Superior temporal gyrus (tissue), 1 donor: ENCODE results near the gene AMACR.
A peak's percentile ranks its signal among the peaks of the same experiment; 100 is the strongest.

Experiments used
- DNase-seq: peaks from one replicate; pipeline ENCODE4 v3.0.0-alpha.2; 2016; ENCODE audit errors: extremely low spot score

Gene AMACR

GRCh38 chr5:34007201-34007620 lies 639 bp downstream of the AMACR start:
- DNase-seq = peak; percentile 65

GRCh38 chr5:34005681-34006080 lies 2.2 kb downstream of the AMACR start:
- DNase-seq = no peak

DNA sequence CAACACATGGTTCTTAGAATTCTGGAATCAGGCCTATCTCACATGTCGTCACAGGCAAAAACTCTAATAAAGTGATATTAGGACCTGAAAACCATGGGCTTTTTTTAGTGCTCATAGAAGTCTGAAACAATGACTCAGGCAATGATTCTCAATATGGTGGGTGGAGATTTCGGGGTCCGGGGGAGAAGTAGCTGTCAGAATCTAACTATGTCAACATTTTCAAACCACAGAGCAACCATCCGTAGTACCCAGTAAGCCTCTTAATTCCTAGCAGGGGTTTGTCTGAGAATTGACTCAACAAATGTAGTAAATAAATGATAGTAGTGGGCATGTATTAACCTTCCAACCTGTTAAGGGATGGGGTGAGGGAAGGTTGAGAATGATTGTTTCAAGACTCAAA lies 2.6 kb downstream of the AMACR start:
- no peak for DNase-seq

DNA sequence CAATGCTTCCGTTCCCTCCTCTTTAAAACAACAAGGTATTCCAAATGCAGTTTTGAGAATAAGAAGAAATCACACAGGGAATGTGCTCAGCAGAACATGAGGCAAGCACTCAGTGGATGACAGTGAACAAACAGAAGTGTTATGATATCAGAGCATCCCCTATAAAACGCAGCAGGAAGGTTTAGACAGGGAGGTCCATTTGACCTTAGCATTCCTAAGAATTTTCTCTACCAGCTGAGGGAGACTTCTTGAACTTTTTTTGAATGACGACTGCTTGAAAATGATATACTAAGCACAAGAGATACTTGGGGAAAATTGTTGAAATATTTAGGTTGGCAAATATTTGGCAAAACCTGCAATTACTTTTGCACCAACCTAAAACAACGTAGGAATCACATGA lies 3.9 kb downstream of the AMACR start:
- no peak for DNase-seq

GRCh38 chr5:34002629-34003328 lies 5.1 kb downstream of the AMACR start:
- no peak for DNase-seq

- peak; percentile 76 for DNase-seq
These were observed 6.5 kb downstream of the AMACR start for GRCh38 chr5:34001241-34001841.

DNA sequence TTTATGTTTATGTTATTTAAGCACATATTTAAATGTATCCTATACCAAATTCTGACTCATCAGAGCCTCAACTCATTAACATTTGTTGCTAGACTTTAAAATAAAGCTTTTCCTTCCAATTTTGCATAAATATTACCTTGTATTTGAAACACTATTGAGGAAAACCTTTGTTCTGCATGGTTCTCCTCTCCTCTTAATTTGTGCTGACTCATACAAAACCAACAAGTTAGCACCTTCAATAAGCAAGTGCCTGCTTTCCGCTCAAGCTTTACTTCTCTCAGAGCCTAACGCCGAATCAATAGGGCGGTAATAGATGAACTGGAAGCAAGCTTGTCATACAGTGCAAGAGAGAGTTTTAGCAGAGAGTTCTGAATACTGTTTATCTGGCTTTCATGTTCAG lies 7.9 kb downstream of the AMACR start:
- DNase-seq = no peak

DNA sequence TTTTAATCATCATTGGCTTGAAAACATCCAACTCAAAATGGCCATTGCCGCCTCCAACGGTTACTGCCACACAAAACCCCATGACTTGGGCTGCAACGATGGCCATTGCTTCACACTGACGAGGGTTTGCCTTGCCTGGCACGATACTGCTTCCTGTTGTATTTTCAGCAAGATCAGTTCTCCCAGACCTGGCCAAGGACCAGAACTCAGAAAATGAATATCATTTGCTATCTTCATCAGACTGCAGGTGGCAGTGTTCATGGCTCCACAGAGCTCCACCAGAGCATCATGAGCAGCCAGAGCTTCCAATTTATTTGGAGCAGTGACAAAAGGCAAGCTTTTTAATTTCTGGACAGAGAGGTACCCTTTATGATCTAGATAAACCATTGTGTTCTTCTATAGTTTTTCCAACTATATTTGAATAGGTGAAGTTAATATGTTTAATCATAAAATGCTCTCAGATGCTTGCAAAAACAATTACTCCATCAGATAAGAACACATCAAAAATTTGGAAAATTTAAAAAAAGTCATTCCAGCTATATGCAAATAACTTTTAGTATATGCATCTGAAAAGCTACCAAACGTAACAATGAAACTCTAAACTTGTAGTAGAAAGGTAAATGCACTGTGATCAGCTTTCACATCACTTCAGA lies 10.4 kb downstream of the AMACR start:
- peak; percentile 91 for DNase-seq

DNA sequence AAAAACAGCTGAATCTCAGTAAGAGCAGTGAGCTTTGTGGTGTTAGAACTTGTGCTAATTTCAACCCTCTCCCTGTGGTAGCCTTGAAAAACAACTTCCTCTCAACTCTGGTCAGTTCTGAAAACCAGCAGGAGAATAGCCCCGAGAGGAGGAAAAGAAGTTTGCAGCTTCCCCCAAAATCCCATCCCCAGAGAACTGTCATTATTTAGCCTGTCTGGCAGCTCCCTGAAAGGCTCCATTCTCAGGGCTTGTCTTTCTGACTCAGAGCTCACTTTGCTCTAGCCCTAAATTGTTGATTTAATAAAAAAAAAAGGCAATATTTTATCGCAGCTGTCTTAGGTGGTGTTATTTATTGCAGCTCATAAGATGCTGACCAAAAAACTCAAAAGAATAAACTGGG lies 12.0 kb downstream of the AMACR start:
- no peak for DNase-seq

DNA sequence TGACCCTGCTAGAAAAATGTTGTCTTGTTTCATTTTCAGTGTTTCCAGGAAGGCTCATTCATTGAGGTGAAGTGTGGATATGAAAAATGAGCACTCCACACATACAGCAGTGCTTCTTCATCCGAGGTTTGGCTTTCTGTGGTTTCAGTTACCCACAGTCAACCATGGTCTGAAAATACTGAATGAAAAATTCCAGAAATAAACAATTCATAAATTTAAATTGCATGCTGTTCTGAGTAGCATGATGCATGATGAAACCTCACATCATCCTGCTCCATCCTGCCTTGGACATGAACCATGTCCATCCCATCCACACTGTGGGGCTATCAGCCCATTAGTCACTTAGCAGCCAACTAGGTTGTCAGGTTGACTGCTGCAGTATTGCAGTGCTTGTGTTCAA lies 13.0 kb downstream of the AMACR start:
- no peak for DNase-seq

- DNase-seq = no peak
These were observed 15.0 kb downstream of the AMACR start for GRCh38 chr5:33992864-33993263.

DNA sequence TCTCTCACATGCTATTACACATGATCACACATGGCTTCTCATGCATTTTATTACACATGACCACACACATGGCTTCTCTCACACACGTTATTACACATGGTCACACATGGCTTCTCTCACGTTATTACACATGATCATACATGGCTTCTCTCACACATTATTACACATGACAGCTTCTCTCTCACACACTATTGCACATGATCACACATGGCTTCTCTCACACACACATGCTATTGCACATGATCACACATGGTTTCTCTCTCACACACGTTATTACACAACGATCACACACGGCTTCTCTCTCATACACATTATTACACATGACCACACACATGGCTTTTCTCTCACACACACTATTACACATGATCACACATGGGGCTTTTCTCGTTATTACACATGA lies 22.4 kb downstream of the AMACR start:
- DNase-seq = no peak

GRCh38 chr5:33984671-33985124 lies 23.2 kb downstream of the AMACR start, which contains the start of gene SLC45A2:
SLC45A2 (minus strand) TSS chr5:33984693; CDS start chr5:33984583, 110 bp downstream.
- DNase-seq = no peak

DNA sequence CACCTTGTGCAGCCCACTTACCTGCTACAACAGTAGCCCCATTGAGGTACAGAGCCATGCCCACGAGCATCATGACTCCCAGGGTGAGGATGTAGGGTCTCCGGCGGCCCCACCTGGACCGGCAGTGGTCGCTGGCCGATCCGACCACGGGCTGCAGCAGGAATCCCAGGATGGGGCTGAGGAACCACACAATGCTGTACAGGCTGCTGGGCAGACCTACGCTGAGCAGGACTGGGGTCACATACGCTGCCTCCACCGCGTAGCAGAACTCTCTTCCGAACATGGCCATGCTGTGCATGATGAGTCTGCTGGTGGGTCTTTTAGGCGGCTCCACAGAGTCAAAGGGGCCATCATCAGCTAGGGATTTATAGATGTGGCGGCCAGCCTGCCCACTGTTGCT lies 23.7 kb downstream of the AMACR start:
- no peak for DNase-seq

- no peak for DNase-seq
These were observed 26.3 kb downstream of the AMACR start for GRCh38 chr5:33981408-33982162.

DNA sequence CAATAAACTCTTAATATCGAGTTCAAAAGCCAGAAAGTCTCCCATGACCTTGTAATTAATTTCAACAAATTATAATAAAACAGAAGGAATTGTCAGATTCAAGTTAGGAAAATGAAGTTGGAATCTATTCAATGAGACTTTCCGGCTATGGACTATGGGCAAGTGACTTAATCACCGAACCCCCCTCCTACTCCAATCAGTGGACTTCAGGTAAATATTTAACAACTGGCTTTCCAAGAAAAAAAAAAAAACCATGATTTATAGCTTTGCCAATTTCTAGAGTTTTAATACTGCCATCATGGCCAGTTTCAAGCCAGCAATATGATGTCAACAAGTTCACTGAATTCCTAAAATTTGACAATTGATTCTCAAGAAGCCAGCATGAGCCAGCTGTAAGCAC lies 27.8 kb downstream of the AMACR start:
- DNase-seq = no peak

DNA sequence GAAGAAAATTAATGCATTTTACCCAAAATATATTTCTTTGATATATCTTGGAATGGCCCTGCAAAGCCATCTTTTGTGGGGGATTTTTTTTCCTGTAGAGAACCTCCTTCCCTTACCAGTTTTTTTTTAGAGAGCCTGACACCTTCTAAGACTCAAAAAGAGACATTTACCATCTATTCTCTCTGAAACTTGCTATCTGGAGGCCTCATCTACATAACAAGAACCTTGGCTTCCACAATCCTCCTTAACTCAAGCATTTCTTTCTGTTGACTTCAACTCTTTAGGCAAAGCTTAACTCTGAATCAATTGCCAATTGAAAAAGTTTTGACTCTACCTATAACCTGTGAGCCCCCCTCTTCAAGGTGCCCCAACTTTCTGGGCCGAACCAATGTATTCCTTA lies 29.5 kb downstream of the AMACR start:
- DNase-seq = no peak

DNA sequence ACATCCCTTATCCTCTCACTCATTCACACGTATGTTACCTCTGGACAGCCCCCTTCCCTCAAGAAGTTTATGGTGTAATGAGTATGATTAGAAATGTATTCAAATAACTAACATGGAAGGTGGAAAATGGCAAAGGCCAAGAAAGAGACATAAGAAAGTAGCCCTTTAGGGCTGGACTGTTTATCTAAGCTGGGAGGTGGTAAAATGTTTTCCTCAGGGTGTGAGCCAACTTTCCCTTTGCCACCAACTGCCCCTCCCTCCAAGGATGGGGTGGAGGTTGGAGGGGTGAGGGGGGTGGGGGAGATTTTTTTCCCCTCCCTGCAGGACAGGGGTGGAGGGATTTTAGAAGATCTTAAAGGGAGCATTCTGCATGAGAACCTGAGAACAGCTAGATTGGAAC lies 31.5 kb downstream of the AMACR start:
- no peak for DNase-seq

GRCh38 chr5:33975852-33976251 lies 32.0 kb downstream of the AMACR start:
- DNase-seq = no peak

- DNase-seq = no peak
These were observed 34.6 kb downstream of the AMACR start for GRCh38 chr5:33973271-33973670.

GRCh38 chr5:33969572-33970452 lies 38.0 kb downstream of the AMACR start:
- peak; percentile 44 for DNase-seq
